Liver (tissue), 3 donors: ENCODE measurements around the gene LRMDA.

Experiments
- EGR1 ChIP-seq, 2 donors: IDR thresholded peaks; 2 replicates each; pipeline ENCODE4 v1.6.1; 2016 to 2018; ENCODE audit warnings: antibody characterized with exemption in 2 of 2, low read depth in 2 of 2
- FOXA1 ChIP-seq: IDR thresholded peaks from 2 replicates; pipeline ENCODE4 v1.6.1; 2016; ENCODE audit warnings: antibody characterized with exemption
- FOXA2 ChIP-seq: IDR thresholded peaks from 2 replicates; pipeline ENCODE4 v1.6.1; 2016; ENCODE audit warnings: antibody characterized with exemption
- GABPA ChIP-seq, 2 donors: IDR thresholded peaks in 1 of 2; conservative IDR thresholded peaks in 1 of 2; 2 replicates each; pipeline ENCODE4 v1.6.1; 2016; ENCODE audit warnings: antibody characterized with exemption in 2 of 2, mild to moderate bottlenecking in 1 of 2, moderate library complexity in 1 of 2
- JUND ChIP-seq, 2 donors: IDR thresholded peaks; 2 replicates each; pipeline ENCODE4 v1.6.1; 2016; ENCODE audit warnings: antibody characterized with exemption in 2 of 2
- RAD21 ChIP-seq, 2 donors: IDR thresholded peaks; 2 replicates each; pipeline ENCODE4 v1.6.1; 2016; ENCODE audit warnings: antibody characterized with exemption in 2 of 2, mild to moderate bottlenecking in 2 of 2
- RXRA ChIP-seq, 2 donors: IDR thresholded peaks; 2 replicates each; pipeline ENCODE4 v1.6.1; 2017 to 2018; ENCODE audit warnings: antibody characterized with exemption in 2 of 2, mild to moderate bottlenecking in 1 of 2
- TAF1 ChIP-seq: conservative IDR thresholded peaks from 2 replicates; pipeline ENCODE4 v1.6.1; 2016; ENCODE audit warnings: antibody characterized with exemption, mild to moderate bottlenecking
- YY1 ChIP-seq: IDR thresholded peaks from 2 replicates; pipeline ENCODE4 v1.6.1; 2016; ENCODE audit warnings: antibody characterized with exemption, mild to moderate bottlenecking
- TF ChIP-seq, protein P1 (sequence below): fragments of 150-350 bp; IDR thresholded peaks from 2 replicates; pipeline ENCODE4 v1.5.1; 2017; ENCODE audit warnings: improper control_type of control experiment, low read depth, low read length; ENCODE audit not compliant: missing input control
- TF ChIP-seq, protein P2 (sequence below): IDR thresholded peaks from 2 replicates; pipeline ENCODE4 v1.6.1; 2016; ENCODE audit warnings: antibody characterized with exemption, mild to moderate bottlenecking
- TF ChIP-seq, protein P3 (sequence below): IDR thresholded peaks from 2 replicates; pipeline ENCODE4 v1.6.1; 2016; ENCODE audit warnings: antibody characterized with exemption
- TF ChIP-seq, protein P4 (sequence below): IDR thresholded peaks from 2 replicates; pipeline ENCODE4 v1.6.1; 2016; ENCODE audit warnings: antibody characterized with exemption
- TF ChIP-seq, protein P5 (sequence below): IDR thresholded peaks from 2 replicates; pipeline ENCODE4 v1.6.1; 2016; ENCODE audit warnings: antibody characterized with exemption
- donor health status: healthy.
- donor health status: healthy.

DNA sequence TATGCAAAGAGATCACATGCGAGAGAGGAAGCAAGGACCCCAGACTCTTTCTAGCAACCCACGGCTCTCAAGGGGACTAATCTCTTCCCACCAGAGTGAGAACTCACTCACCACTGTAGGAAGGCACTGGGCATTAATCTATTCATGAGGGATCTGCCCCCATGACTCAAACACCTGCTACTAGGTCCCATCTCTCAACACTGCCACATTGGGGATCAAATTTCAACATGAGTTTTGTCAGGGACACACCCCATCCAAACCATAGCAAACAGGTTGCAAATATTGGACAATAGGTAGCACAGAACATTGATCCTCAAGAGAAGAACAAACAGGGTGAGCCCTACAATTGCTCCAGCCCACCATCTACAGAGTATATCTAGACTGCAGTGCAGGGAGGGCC lies 740.6 kb downstream of the LRMDA start:
- TF ChIP-seq, protein P1, sequence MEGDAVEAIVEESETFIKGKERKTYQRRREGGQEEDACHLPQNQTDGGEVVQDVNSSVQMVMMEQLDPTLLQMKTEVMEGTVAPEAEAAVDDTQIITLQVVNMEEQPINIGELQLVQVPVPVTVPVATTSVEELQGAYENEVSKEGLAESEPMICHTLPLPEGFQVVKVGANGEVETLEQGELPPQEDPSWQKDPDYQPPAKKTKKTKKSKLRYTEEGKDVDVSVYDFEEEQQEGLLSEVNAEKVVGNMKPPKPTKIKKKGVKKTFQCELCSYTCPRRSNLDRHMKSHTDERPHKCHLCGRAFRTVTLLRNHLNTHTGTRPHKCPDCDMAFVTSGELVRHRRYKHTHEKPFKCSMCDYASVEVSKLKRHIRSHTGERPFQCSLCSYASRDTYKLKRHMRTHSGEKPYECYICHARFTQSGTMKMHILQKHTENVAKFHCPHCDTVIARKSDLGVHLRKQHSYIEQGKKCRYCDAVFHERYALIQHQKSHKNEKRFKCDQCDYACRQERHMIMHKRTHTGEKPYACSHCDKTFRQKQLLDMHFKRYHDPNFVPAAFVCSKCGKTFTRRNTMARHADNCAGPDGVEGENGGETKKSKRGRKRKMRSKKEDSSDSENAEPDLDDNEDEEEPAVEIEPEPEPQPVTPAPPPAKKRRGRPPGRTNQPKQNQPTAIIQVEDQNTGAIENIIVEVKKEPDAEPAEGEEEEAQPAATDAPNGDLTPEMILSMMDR = no peak
- TF ChIP-seq, protein P2, sequence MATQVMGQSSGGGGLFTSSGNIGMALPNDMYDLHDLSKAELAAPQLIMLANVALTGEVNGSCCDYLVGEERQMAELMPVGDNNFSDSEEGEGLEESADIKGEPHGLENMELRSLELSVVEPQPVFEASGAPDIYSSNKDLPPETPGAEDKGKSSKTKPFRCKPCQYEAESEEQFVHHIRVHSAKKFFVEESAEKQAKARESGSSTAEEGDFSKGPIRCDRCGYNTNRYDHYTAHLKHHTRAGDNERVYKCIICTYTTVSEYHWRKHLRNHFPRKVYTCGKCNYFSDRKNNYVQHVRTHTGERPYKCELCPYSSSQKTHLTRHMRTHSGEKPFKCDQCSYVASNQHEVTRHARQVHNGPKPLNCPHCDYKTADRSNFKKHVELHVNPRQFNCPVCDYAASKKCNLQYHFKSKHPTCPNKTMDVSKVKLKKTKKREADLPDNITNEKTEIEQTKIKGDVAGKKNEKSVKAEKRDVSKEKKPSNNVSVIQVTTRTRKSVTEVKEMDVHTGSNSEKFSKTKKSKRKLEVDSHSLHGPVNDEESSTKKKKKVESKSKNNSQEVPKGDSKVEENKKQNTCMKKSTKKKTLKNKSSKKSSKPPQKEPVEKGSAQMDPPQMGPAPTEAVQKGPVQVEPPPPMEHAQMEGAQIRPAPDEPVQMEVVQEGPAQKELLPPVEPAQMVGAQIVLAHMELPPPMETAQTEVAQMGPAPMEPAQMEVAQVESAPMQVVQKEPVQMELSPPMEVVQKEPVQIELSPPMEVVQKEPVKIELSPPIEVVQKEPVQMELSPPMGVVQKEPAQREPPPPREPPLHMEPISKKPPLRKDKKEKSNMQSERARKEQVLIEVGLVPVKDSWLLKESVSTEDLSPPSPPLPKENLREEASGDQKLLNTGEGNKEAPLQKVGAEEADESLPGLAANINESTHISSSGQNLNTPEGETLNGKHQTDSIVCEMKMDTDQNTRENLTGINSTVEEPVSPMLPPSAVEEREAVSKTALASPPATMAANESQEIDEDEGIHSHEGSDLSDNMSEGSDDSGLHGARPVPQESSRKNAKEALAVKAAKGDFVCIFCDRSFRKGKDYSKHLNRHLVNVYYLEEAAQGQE = no peak
- TF ChIP-seq GABPA (IDR thresholded peaks at IDR 0.05 in 1 of 2, conservative IDR thresholded peaks at IDR 0.05 in 1 of 2) (no peak), YY1 (no peak), RAD21 (IDR thresholded peaks at IDR 0.05) (no peak), TAF1 (no peak), RXRA (IDR thresholded peaks at IDR 0.05) (no peak), JUND (IDR thresholded peaks at IDR 0.05) (no peak), FOXA1 (no peak), FOXA2 (no peak), EGR1 (IDR thresholded peaks at IDR 0.05; ENCODE audit: low read depth in 2 of 2) (no peak)
- TF ChIP-seq, protein P3, sequence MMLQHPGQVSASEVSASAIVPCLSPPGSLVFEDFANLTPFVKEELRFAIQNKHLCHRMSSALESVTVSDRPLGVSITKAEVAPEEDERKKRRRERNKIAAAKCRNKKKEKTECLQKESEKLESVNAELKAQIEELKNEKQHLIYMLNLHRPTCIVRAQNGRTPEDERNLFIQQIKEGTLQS = no peak
- TF ChIP-seq, protein P4, sequence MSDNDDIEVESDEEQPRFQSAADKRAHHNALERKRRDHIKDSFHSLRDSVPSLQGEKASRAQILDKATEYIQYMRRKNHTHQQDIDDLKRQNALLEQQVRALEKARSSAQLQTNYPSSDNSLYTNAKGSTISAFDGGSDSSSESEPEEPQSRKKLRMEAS = no peak
- TF ChIP-seq, protein P5, sequence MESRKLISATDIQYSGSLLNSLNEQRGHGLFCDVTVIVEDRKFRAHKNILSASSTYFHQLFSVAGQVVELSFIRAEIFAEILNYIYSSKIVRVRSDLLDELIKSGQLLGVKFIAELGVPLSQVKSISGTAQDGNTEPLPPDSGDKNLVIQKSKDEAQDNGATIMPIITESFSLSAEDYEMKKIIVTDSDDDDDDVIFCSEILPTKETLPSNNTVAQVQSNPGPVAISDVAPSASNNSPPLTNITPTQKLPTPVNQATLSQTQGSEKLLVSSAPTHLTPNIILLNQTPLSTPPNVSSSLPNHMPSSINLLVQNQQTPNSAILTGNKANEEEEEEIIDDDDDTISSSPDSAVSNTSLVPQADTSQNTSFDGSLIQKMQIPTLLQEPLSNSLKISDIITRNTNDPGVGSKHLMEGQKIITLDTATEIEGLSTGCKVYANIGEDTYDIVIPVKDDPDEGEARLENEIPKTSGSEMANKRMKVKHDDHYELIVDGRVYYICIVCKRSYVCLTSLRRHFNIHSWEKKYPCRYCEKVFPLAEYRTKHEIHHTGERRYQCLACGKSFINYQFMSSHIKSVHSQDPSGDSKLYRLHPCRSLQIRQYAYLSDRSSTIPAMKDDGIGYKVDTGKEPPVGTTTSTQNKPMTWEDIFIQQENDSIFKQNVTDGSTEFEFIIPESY = no peak
